Measurements from ENCODE around the gene TAAR9.

DNA sequence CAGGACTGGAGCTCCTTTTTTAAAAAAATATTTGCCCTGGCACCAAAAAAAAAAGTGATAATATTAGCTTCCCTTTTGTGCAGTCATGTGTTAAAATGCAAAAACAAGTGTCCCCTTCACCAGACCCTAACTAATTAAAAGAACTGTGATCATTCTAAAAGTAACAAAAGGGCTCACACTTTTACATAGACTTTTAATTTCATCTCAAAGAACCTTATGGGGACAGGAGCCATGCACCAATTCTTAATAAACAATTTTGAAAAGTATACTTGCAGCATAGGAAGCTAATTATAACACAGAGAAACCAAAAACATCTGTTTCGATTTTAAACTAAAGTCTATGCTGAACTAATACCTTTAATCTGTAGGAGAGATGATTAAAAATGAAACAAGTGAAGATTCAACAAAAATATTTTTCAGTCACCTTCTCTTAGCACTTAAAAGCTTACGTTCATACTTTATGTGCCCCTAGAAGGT, 42.4 kb upstream of the TAAR9 start:
- TF ChIP-seq, protein P1, sequence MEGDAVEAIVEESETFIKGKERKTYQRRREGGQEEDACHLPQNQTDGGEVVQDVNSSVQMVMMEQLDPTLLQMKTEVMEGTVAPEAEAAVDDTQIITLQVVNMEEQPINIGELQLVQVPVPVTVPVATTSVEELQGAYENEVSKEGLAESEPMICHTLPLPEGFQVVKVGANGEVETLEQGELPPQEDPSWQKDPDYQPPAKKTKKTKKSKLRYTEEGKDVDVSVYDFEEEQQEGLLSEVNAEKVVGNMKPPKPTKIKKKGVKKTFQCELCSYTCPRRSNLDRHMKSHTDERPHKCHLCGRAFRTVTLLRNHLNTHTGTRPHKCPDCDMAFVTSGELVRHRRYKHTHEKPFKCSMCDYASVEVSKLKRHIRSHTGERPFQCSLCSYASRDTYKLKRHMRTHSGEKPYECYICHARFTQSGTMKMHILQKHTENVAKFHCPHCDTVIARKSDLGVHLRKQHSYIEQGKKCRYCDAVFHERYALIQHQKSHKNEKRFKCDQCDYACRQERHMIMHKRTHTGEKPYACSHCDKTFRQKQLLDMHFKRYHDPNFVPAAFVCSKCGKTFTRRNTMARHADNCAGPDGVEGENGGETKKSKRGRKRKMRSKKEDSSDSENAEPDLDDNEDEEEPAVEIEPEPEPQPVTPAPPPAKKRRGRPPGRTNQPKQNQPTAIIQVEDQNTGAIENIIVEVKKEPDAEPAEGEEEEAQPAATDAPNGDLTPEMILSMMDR (IDR thresholded peaks at IDR 0.05), result no peak
- no peak for TF ChIP-seq POLR2A (IDR thresholded peaks at IDR 0.05)
